Measurements from ENCODE around the gene ARPC4. TPM values are rescaled to one million over a fixed set of nuclear protein-coding genes. Genes with fewer than 3 reads are reported as not detected.

ARPC4 gene
- polyA plus RNA-seq, 6 donors from 2014 or later: 263 to 316 (median 286) TPM

DNA sequence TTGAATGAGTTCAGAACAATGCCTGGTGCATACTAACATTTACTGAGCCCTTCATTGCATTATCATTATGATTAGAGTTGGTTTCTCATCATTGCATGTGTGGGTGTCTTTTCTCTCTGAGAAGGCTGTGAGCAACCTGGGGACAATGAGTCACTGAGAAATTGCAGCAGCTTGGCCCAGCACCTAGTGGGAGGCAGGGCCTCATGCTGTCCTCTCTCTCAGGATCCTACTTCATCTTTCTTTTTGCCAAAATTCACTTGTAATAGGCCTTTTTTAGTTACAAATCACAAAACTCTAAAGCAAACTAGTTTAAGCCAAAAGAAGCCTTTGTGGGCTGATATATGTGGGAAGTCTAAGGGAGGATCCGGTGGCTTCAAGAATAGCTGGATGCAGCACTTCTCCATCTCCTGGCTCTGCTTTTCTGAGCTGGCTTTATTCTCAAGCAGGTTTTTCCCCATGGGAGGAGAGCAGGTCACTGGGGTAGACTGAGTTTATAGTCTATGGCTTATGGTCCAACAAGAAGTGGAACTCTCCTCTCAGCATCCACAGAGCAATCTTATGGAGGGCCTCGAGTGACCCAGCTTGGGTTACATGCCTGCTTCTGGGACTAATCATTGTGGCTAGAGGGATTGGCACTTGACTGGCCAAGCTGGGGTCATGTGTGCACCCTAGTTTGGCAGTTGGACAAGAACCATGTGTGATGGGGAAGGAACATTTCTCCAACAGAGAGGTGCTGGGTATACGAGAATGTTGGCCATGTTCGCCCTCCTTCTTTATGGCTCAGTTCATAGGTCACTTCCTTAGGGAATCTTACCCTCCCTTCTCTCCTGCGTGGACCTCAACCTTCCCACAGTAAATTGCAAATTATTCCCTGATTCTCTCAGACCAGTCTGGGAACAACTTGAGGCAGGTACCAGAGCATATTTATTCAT is 14.5 kb upstream of the ARPC4 start:
- peaks cover 45 to 72% (median 61%) of the 10 kb centered on the region in 3 donors for H3K4me1 Mint-ChIP-seq
- no peaks in the 10 kb centered on the region for H3K27me3 Mint-ChIP-seq
- peak overlapping the region in 7 of 8 donors; percentile 22 to 89 (median 78) for H3K4me3 Mint-ChIP-seq
- no peaks in the 10 kb centered on the region for H3K36me3 Mint-ChIP-seq
- no peak for ATAC-seq (ENCODE audit: low read depth in 2 of 2)
- DNase-seq: no peak
- H3K27ac Mint-ChIP-seq: peak overlapping the region in 5 of 6 donors; percentile 62 to 95 (median 93)
- H3K9me3 Mint-ChIP-seq: no peaks in the 10 kb centered on the region

DNA sequence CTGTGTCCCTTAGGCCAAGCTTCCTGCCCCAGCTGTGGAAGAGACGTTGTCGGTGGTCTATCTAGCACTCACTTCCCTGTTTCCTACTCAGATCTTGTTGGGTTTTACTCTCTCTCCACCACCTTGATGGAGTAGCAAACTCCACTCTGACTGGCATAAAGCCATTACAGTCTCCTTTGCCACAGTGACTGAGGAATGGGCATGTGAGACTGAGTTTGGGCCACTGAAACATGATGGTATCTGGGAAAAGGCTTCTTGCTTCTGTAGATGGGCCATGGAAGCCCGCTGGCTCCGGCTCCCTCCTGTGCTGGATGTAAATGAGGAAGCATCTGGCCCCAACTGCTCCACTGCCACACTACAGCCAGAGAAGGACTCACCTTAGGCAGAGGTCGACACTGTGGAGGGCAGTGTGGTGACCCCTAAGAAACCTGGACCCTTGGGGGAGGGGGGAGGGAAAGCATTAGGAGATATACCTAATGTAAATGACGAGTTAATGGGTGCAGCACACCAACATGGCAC is 13.7 kb upstream of the ARPC4 start:
- Mint-ChIP-seq H3K4me3 (peak overlapping the region; percentile 22 to 89 (median 76)), H3K9me3 (no peaks in the 10 kb centered on the region), H3K36me3 (no peaks in the 10 kb centered on the region), H3K27me3 (no peaks in the 10 kb centered on the region), H3K27ac (peak overlapping the region in 5 of 6 donors; percentile 89 to 95 (median 93)), H3K4me1 (peaks cover 45 to 72% (median 61%) of the 10 kb centered on the region in 3 donors)
- ATAC-seq (ENCODE audit: low read depth in 2 of 2) (no peak), DNase-seq (no peak)

DNA sequence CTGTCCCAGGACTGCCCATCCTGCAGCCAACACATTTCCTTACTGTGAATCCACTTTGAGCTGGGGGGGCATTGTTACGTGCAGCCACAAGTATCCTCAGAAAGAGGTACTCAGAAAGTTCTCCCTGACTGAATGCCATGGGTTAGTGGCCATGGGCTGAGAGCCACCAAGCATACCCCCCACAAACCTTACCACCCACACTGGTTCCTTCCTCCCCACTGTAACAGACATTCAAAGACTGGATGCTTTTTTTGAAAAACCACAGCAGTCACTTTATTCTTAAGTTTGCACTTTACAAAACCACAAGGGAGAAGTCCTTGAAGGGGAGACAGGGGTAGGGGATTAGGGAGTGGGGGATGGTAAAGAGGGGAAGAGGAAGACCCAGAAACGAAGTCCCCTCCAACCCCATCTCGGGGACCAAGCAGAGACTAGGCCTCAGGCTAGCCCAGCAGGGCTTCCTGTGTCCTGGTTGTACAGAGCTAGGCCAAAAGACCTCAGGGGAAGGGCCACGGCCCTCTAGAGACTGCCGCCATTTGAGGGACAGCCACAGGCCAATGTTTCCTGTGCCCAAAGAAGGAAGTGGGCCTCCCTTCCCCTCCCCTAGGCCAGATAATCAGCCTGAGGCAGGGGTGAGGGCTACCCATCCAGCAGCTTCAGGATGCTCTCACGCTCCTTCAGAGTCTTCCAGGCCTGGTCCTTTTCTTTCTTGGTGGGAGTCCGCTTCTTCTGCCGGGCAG is 13.0 kb upstream of the ARPC4 start:
- Mint-ChIP-seq H3K36me3 (no peaks in the 10 kb centered on the region), H3K9me3 (no peaks in the 10 kb centered on the region), H3K27me3 (no peaks in the 10 kb centered on the region), H3K4me3 (peak overlapping the region; percentile 61 to 89 (median 80)), H3K4me1 (peaks cover 45 to 72% (median 61%) of the 10 kb centered on the region in 3 donors), H3K27ac (peak overlapping the region; percentile 89 to 95 (median 94))
- ATAC-seq (ENCODE audit: low read depth in 2 of 2) (peak; percentile 85), DNase-seq (peak; percentile 71)

DNA sequence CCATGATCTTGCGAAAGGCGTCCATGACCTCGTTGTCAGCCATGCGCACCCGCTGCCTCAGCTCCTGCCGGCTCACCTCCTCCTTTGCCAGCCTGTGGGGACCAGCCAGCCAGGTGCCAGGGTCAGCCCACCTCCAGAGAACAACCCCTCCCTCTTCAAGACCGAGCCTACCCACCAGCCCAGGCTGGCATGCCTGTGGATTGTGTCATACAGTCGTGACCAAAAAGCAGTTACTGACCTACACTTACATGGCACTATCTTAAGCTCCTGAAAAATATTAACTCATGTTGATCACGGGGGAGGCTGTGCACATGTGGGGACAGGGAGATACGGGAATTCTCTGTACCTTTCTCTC is 12.4 kb upstream of the ARPC4 start:
- Mint-ChIP-seq H3K4me3 (peak overlapping the region; percentile 44 to 88 (median 80)), H3K9me3 (no peaks in the 10 kb centered on the region), H3K27ac (peak overlapping the region; percentile 89 to 95 (median 94)), H3K4me1 (peaks cover 45 to 69% (median 61%) of the 10 kb centered on the region in 3 donors), H3K36me3 (peaks cover 2% of the 10 kb centered on the region in 2 donors), H3K27me3 (no peaks in the 10 kb centered on the region)
- no peak for ATAC-seq (ENCODE audit: low read depth in 2 of 2)
- DNase-seq: no peak

DNA sequence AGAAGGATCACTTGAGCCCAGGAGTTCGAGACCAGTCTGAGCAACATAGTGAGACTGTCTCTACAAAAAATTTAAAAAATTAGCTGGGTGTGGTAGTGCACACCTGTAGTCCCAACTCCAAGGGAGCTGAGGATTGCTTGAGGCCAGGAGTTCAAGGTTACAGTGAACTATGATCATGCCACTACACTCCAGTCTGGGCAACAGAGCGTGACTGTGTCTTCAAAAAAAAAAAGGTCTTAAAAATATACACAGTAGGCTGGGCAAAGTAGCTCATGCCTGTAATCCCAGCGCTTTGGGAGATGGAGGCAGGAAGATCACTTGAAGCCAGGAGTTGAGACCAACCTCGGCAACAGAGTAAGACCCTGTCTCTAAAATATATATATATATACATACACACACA is 12.0 kb upstream of the ARPC4 start:
- peaks cover 5 to 6% of the 10 kb centered on the region in 2 donors for H3K36me3 Mint-ChIP-seq
- H3K4me3 Mint-ChIP-seq: peak overlapping the region; percentile 44 to 88 (median 80)

DNA sequence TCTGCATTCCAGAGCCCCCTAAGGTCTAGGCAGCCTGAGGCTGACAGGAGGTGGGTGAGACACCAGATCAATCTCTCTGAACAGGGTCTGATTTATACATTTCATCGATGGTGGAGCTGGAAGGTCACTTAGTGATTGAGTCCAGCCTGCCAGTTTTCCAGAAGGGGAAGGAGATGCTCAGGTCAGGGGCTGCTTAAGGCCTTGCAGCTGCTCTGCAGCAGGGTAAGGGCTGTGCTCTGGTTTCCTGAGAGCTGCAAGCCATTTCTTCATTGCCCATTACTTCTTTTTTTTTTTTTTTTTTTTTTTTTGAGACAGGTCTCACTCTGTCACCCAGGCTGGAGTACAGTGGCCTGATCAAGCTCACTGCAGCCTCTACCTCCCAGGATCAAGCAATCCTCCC is 11.3 kb upstream of the ARPC4 start:
- Mint-ChIP-seq H3K4me1 (peaks cover 44 to 63% (median 56%) of the 10 kb centered on the region in 3 donors), H3K4me3 (peak overlapping the region in 6 of 8 donors; percentile 35 to 88 (median 74)), H3K27me3 (no peaks in the 10 kb centered on the region), H3K36me3 (peaks cover 11 to 12% of the 10 kb centered on the region in 2 donors), H3K27ac (peak overlapping the region in 4 of 6 donors; percentile 57 to 95 (median 79)), H3K9me3 (no peaks in the 10 kb centered on the region)
- ATAC-seq (ENCODE audit: low read depth in 2 of 2): no peak
- no peak for DNase-seq

More for the DNA sequence above, 12.0 kb upstream of the ARPC4 start:
- H3K4me1 Mint-ChIP-seq: peaks cover 45 to 69% (median 60%) of the 10 kb centered on the region in 3 donors
- DNase-seq (no peak), ATAC-seq (ENCODE audit: low read depth in 2 of 2) (no peak)
- no peaks in the 10 kb centered on the region for H3K9me3 Mint-ChIP-seq
- no peaks in the 10 kb centered on the region for H3K27me3 Mint-ChIP-seq
- peak overlapping the region in 4 of 6 donors; percentile 92 to 95 (median 94) for H3K27ac Mint-ChIP-seq

DNA sequence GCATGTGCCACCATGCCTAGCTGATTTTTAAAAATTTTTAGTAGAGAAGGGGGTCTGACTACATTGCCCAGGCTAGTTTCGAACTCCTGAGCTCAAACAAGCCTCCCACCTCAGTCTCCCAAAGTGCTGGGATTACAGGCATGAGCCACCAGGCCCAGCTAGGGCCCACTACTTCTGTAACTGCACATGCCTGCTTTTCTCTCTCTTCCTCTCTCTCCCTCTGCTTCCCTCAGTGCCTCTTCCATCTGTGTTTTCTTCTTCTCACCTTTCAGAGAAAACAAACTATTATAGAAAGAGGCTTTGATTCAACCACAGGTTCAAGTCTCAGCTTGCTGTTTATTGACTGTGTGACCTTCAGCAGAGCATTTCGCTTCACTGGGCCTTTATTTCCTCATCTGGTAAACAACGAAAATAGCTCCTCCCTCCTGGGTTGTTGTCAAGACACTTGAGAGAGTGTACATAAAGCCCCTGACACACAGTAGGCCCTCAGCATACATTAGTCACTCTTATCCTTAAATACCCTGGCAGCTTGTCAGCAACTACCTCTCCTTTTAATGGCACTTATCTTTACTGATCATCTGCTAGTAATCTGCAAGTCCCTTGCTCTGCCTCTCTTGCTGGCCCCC is 10.8 kb upstream of the ARPC4 start:
- Mint-ChIP-seq H3K27ac (peak overlapping the region; percentile 62 to 98 (median 92)), H3K9me3 (no peaks in the 10 kb centered on the region), H3K4me1 (peaks cover 41 to 60% (median 58%) of the 10 kb centered on the region in 3 donors), H3K4me3 (peak overlapping the region; percentile 3 to 88 (median 74)), H3K36me3 (peaks cover 15 to 16% of the 10 kb centered on the region in 2 donors), H3K27me3 (no peaks in the 10 kb centered on the region)
- no peak for ATAC-seq (ENCODE audit: low read depth in 2 of 2)
- DNase-seq: no peak

DNA sequence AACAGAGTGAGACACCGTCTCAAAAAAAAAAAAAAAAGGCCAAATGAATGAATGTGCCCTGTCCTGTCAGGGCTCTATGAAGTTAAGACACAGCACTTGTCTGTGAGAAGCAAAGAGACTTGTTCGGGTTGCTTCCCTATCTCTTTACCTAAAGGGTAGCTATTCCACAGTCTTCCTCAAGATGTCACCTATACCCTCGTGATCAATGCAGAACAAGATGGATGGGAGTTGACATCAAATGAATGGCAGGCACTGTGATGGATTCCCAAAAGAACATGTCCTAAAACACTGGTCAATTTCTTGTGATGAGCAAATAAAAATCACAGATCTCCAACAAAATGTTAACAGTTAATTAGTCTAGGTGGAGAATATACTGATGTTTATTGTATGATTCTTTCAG is 10.1 kb upstream of the ARPC4 start:
- Mint-ChIP-seq H3K27me3 (no peaks in the 10 kb centered on the region), H3K4me1 (peaks cover 45 to 61% (median 58%) of the 10 kb centered on the region in 3 donors), H3K36me3 (peaks cover 20 to 21% of the 10 kb centered on the region in 2 donors), H3K27ac (peak overlapping the region in 5 of 6 donors; percentile 62 to 95 (median 80)), H3K9me3 (no peaks in the 10 kb centered on the region), H3K4me3 (peak overlapping the region in 6 of 8 donors; percentile 17 to 88 (median 80))
- ATAC-seq (ENCODE audit: low read depth in 2 of 2): peak; percentile 21 to 29
- peak; percentile 29 for DNase-seq

DNA sequence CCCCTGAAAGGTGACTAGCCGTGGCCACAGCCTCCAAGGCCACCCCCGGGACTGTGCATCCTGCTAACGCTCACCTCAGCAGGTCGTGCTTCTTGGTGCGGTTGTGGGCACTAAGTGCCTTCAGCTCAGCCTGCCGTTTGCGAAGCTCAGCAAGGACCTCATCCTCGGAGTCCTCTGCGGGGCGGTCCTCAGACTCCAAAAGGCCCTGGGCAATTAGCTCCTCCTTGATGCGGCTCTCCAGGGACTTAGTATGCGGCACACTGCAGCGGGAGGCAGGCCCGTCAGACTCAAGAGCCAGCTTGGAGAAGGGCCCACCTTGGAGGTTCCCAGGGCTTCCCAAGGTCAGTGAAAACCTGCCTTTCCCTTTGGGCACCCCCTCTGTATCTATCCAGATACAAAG is 8.9 kb upstream of the ARPC4 start:
- H3K27me3 Mint-ChIP-seq: no peaks in the 10 kb centered on the region
- H3K4me1 Mint-ChIP-seq: peaks cover 43 to 51% (median 48%) of the 10 kb centered on the region in 3 donors
- DNase-seq: no peak
- no peaks in the 10 kb centered on the region for H3K9me3 Mint-ChIP-seq
- no peak overlapping the region for H3K4me3 Mint-ChIP-seq
- H3K27ac Mint-ChIP-seq: no peak overlapping the region
- ATAC-seq (ENCODE audit: low read depth in 2 of 2): no peak
- peaks cover 23 to 26% of the 10 kb centered on the region in 2 donors for H3K36me3 Mint-ChIP-seq

DNA sequence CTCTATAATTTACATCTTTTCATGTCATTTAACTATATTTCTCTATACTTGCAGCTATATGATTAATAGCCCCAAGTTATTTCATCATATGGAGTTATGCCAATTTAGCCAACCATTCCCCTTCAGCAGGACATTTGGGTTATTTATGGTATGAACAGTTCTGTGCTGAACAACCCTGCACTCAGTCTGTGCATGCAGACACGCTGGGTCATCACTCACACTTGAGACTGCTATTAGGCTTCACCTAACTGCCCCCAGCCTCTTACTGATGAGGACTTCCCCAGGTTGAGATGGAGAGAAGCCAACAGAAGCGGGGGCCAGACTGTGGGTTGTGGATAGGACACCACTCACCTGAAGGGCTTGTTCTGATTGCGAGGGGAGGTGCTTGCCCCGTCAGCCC is 7.9 kb upstream of the ARPC4 start:
- ATAC-seq (ENCODE audit: low read depth in 2 of 2): no peak
- Mint-ChIP-seq H3K36me3 (peaks cover 33 to 34% of the 10 kb centered on the region in 2 donors), H3K4me1 (peaks cover 40 to 47% (median 43%) of the 10 kb centered on the region in 3 donors), H3K27me3 (no peaks in the 10 kb centered on the region), H3K27ac (no peak overlapping the region), H3K4me3 (no peak overlapping the region), H3K9me3 (no peaks in the 10 kb centered on the region)
- DNase-seq: no peak

DNA sequence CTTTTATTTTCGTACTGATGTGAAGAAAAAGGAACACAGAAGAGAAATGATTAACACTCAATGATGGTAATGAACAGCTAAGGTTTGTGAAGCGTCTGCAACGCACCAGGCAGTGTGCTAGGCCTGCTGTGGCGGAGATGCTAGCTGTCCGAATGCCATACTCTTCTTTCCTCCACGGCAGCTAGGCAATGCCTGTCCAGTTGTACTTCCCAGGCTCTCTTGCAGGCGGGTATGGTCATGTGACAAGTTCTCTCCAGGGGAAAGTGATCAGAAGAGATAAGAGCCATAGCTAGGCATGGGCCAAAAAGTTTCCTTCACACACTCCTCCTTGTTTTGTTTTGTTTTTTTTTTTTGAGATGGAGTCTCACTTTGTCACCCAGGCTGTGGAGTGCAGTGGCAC is 7.3 kb upstream of the ARPC4 start:
- no peak for DNase-seq
- H3K4me3 Mint-ChIP-seq: peak overlapping the region in 1 of 8 donors; percentile 27

DNA sequence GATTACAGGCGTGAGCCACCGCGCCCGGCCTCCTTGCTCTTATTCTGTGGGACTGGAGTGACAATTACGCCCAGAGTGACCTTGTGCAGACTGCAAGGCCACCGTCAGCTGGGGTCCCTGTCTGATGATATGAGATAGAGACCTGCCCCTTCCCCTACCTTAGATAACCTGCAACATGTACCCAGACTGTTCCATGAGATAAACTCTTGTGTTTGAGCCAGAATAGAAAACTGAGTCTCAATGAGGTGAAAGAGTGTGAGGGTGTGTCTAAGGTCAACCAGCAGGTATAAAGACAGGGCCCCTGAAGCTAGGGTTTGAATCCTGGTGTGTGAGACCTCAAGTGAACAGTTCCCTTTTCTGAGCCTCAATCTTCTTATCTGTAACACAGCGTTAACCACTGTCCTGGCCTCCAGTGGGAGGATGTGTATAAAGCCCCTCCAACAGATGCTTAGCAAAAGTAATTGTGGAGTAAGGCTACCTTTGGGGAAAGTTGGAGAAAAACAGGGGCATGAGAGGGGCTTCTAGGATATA is 6.6 kb upstream of the ARPC4 start:
- H3K9me3 Mint-ChIP-seq: no peaks in the 10 kb centered on the region
- H3K36me3 Mint-ChIP-seq: peaks cover 38 to 41% of the 10 kb centered on the region in 2 donors
- H3K4me1 Mint-ChIP-seq: peaks cover 37 to 47% (median 43%) of the 10 kb centered on the region in 3 donors

More for the DNA sequence above, 7.3 kb upstream of the ARPC4 start:
- ATAC-seq (ENCODE audit: low read depth in 2 of 2): no peak
- peaks cover 39 to 47% (median 43%) of the 10 kb centered on the region in 3 donors for H3K4me1 Mint-ChIP-seq
- H3K27me3 Mint-ChIP-seq: no peaks in the 10 kb centered on the region
- no peak overlapping the region for H3K27ac Mint-ChIP-seq
- H3K9me3 Mint-ChIP-seq: no peaks in the 10 kb centered on the region
- peaks cover 38 to 40% of the 10 kb centered on the region in 2 donors for H3K36me3 Mint-ChIP-seq

More for the DNA sequence above, 6.6 kb upstream of the ARPC4 start:
- Mint-ChIP-seq H3K27ac (peak overlapping the region in 2 of 6 donors; percentile 59 to 62), H3K4me3 (no peak overlapping the region), H3K27me3 (no peaks in the 10 kb centered on the region)
- DNase-seq (no peak), ATAC-seq (ENCODE audit: low read depth in 2 of 2) (no peak)

Data from naive B cell (primary cell).